GM18508 (cell line): Measurements from ENCODE around the gene TBC1D9.

Experiments used
- ATAC-seq: cut with Tn5 transposase; IDR thresholded peaks from one replicate; pipeline ENCODE4 v1.9.1; 2021; ENCODE audit warnings: moderate number of reproducible peaks; ENCODE audit not compliant: insufficient read depth, unreplicated experiment

The TBC1D9 gene

GRCh38 chr4:140701071-140701470 lies 55.1 kb downstream of the TBC1D9 start:
- ATAC-seq = no peak

- no peak for ATAC-seq
Measured at GRCh38 chr4:140697709-140698560, 58.2 kb downstream of the TBC1D9 start.

- no peak for ATAC-seq
Measured at GRCh38 chr4:140695483-140695882, 60.7 kb downstream of the TBC1D9 start.

- no peak for ATAC-seq
Measured at GRCh38 chr4:140693562-140693961, 62.6 kb downstream of the TBC1D9 start.

GRCh38 chr4:140691369-140691768 lies 64.8 kb downstream of the TBC1D9 start:
- ATAC-seq = no peak

- ATAC-seq = no peak
Measured at GRCh38 chr4:140690093-140690492, 66.1 kb downstream of the TBC1D9 start.

- no peak for ATAC-seq
Measured at GRCh38 chr4:140689623-140690022, 66.6 kb downstream of the TBC1D9 start.

- no peak for ATAC-seq
Measured at GRCh38 chr4:140688711-140689598, 67.2 kb downstream of the TBC1D9 start.

- ATAC-seq = no peak
Measured at GRCh38 chr4:140686796-140687195, 69.4 kb downstream of the TBC1D9 start.

- no peak for ATAC-seq
Measured at GRCh38 chr4:140684314-140684713, 71.9 kb downstream of the TBC1D9 start.

GRCh38 chr4:140681201-140681600 lies 75.0 kb downstream of the TBC1D9 start:
- no peak for ATAC-seq

- no peak for ATAC-seq
Measured at GRCh38 chr4:140680686-140681085, 75.5 kb downstream of the TBC1D9 start.

- ATAC-seq = no peak
Measured at GRCh38 chr4:140679576-140679975, 76.6 kb downstream of the TBC1D9 start.

- ATAC-seq = no peak
Measured at GRCh38 chr4:140675599-140676231, 80.5 kb downstream of the TBC1D9 start.

- ATAC-seq = no peak
Measured at GRCh38 chr4:140673729-140674128, 82.5 kb downstream of the TBC1D9 start.

- no peak for ATAC-seq
Measured at GRCh38 chr4:140672416-140672815, 83.8 kb downstream of the TBC1D9 start.

GRCh38 chr4:140668111-140668510 lies 88.1 kb downstream of the TBC1D9 start:
- ATAC-seq = no peak

- ATAC-seq = no peak
Measured at GRCh38 chr4:140666889-140667614, 89.1 kb downstream of the TBC1D9 start.

GRCh38 chr4:140662082-140662869 lies 93.9 kb downstream of the TBC1D9 start:
- no peak for ATAC-seq
